ENCODE results near the gene GRAMD1A.

The GRAMD1A gene

DNA sequence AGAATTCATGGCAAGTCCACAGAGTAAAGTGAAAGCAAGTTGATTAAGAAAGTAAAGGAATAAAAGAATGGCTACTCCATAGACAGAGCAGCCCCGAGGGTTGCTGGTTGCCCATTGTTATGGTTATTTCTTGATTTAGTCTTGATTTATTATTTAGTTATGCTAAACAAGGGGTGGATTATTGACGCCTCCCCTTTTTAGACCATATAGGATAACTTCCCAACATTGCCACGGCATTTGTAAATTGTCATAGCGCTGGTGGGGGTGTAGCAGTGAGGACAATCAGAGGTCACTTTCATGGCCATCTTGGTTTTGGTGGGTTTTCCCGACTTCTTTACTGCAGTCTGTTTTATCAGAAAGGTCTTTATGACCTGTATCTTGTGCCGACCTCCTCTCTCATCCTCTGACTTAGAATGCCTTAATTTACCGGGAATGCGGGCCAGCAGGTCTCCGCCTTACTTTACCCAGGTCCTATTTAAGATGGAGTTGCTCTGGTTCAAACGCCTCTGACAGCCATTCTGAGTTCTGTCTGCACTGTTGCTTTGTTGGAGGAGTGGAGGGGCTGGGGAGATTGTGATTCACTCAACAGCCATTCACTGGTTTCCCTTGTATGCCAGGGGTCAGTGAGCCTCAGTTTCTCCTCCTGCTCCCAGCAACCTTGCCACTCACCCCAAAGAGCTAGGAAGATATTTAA, 69.0 kb downstream of the GRAMD1A start:
- no peak overlapping the region for H3K4me3 ChIP-seq (ENCODE audit: extremely low read depth, insufficient read depth, low read length, poor library complexity, severe bottlenecking)
- H3K36me3 ChIP-seq (ENCODE audit: control insufficient read depth, insufficient read depth, low read length): no peaks in the 10 kb centered on the region
- peaks cover 13% of the 10 kb centered on the region for H3K9me3 ChIP-seq (ENCODE audit: control insufficient read depth, low read length)
- WGBS, 2 experiments (ENCODE audit: insufficient coverage in 2 of 2): 57 to 58% methylated on average over 2 to 4 of the region's 10 CpGs
- H3K27ac ChIP-seq (ENCODE audit: low read depth, low read length, severe bottlenecking): no peak overlapping the region
- H3K4me1 ChIP-seq (ENCODE audit: control insufficient read depth, insufficient read depth, low read length, poor library complexity, severe bottlenecking): no peaks in the 10 kb centered on the region

GRCh38 chr19:35069696-35070095, 69.6 kb downstream of the GRAMD1A start:
- Histone ChIP-seq H3K4me3 (ENCODE audit: extremely low read depth, insufficient read depth, low read length, poor library complexity, severe bottlenecking) (no peak overlapping the region), H3K9me3 (ENCODE audit: control insufficient read depth, low read length) (peaks cover 13% of the 10 kb centered on the region), H3K4me1 (ENCODE audit: control insufficient read depth, insufficient read depth, low read length, poor library complexity, severe bottlenecking) (no peaks in the 10 kb centered on the region), H3K36me3 (ENCODE audit: control insufficient read depth, insufficient read depth, low read length) (no peaks in the 10 kb centered on the region), H3K27ac (ENCODE audit: low read depth, low read length, severe bottlenecking) (no peak overlapping the region)
- WGBS, 2 experiments (ENCODE audit: insufficient coverage in 2 of 2): 67 to 100% methylated on average over 1 of the region's 1 CpG

DNA sequence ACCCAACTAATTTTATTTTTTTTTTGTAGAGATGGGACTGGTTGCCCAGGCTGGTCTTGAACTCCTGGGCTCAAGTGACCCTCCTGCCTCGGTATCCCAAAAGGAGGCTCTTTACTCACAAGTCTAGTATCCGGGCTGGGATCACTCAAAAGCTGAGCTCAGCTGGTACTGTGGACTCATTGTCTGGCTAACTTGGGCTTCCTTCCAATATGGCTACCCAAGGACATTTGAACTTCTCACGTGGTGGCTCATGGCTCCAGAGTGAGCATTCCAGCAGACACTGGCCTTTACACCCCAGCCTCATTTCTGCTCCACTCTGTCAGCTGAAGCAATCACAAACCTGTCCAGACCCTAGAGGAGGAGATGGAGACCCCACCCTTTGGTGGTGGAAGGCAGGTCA, 70.3 kb downstream of the GRAMD1A start:
- Histone ChIP-seq H3K36me3 (ENCODE audit: control insufficient read depth, insufficient read depth, low read length) (no peaks in the 10 kb centered on the region), H3K9me3 (ENCODE audit: control insufficient read depth, low read length) (peaks cover 13% of the 10 kb centered on the region), H3K27ac (ENCODE audit: low read depth, low read length, severe bottlenecking) (no peak overlapping the region), H3K4me3 (ENCODE audit: extremely low read depth, insufficient read depth, low read length, poor library complexity, severe bottlenecking) (no peak overlapping the region), H3K4me1 (ENCODE audit: control insufficient read depth, insufficient read depth, low read length, poor library complexity, severe bottlenecking) (no peaks in the 10 kb centered on the region)
- 88 to 94% methylated on average over 2 to 3 of the region's 3 CpGs for WGBS, 2 experiments (ENCODE audit: insufficient coverage in 2 of 2)

GRCh38 chr19:35073516-35073915, 73.4 kb downstream of the GRAMD1A start:
- no peaks in the 10 kb centered on the region for H3K4me1 ChIP-seq (ENCODE audit: control insufficient read depth, insufficient read depth, low read length, poor library complexity, severe bottlenecking)
- no peaks in the 10 kb centered on the region for H3K36me3 ChIP-seq (ENCODE audit: control insufficient read depth, insufficient read depth, low read length)
- no peak overlapping the region for H3K27ac ChIP-seq (ENCODE audit: low read depth, low read length, severe bottlenecking)
- H3K9me3 ChIP-seq (ENCODE audit: control insufficient read depth, low read length): peaks cover 13% of the 10 kb centered on the region
- WGBS, 2 experiments (ENCODE audit: insufficient coverage in 2 of 2): 77 to 81% methylated on average over 6 to 8 of the region's 10 CpGs
- H3K4me3 ChIP-seq (ENCODE audit: extremely low read depth, insufficient read depth, low read length, poor library complexity, severe bottlenecking): no peak overlapping the region

GRCh38 chr19:35073941-35074340, 73.8 kb downstream of the GRAMD1A start:
- 71 to 100% methylated on average over 1 to 6 of the region's 8 CpGs for WGBS, 2 experiments (ENCODE audit: insufficient coverage in 2 of 2)
- no peaks in the 10 kb centered on the region for H3K36me3 ChIP-seq (ENCODE audit: control insufficient read depth, insufficient read depth, low read length)
- H3K9me3 ChIP-seq (ENCODE audit: control insufficient read depth, low read length): peaks cover 13% of the 10 kb centered on the region
- H3K27ac ChIP-seq (ENCODE audit: low read depth, low read length, severe bottlenecking): no peak overlapping the region
- no peak overlapping the region for H3K4me3 ChIP-seq (ENCODE audit: extremely low read depth, insufficient read depth, low read length, poor library complexity, severe bottlenecking)
- no peaks in the 10 kb centered on the region for H3K4me1 ChIP-seq (ENCODE audit: control insufficient read depth, insufficient read depth, low read length, poor library complexity, severe bottlenecking)

- Histone ChIP-seq H3K36me3 (ENCODE audit: control insufficient read depth, insufficient read depth, low read length) (no peaks in the 10 kb centered on the region), H3K4me1 (ENCODE audit: control insufficient read depth, insufficient read depth, low read length, poor library complexity, severe bottlenecking) (no peaks in the 10 kb centered on the region), H3K27ac (ENCODE audit: low read depth, low read length, severe bottlenecking) (no peak overlapping the region), H3K4me3 (ENCODE audit: extremely low read depth, insufficient read depth, low read length, poor library complexity, severe bottlenecking) (no peak overlapping the region), H3K9me3 (ENCODE audit: control insufficient read depth, low read length) (peaks cover 12% of the 10 kb centered on the region)
- WGBS, 2 experiments (ENCODE audit: insufficient coverage in 2 of 2): 82 to 89% methylated on average over 16 to 17 of the region's 21 CpGs
Measured at GRCh38 chr19:35074426-35075201, 74.5 kb downstream of the GRAMD1A start.

GRCh38 chr19:35075202-35076025, 75.3 kb downstream of the GRAMD1A start:
- no peak overlapping the region for H3K4me3 ChIP-seq (ENCODE audit: extremely low read depth, insufficient read depth, low read length, poor library complexity, severe bottlenecking)
- H3K36me3 ChIP-seq (ENCODE audit: control insufficient read depth, insufficient read depth, low read length): no peaks in the 10 kb centered on the region
- no peak overlapping the region for H3K27ac ChIP-seq (ENCODE audit: low read depth, low read length, severe bottlenecking)
- peaks cover 4% of the 10 kb centered on the region for H3K9me3 ChIP-seq (ENCODE audit: control insufficient read depth, low read length)
- H3K4me1 ChIP-seq (ENCODE audit: control insufficient read depth, insufficient read depth, low read length, poor library complexity, severe bottlenecking): no peaks in the 10 kb centered on the region
- 89 to 95% methylated on average over 19 to 20 of the region's 21 CpGs for WGBS, 2 experiments (ENCODE audit: insufficient coverage in 2 of 2)

- Histone ChIP-seq H3K4me3 (ENCODE audit: extremely low read depth, insufficient read depth, low read length, poor library complexity, severe bottlenecking) (no peak overlapping the region), H3K4me1 (ENCODE audit: control insufficient read depth, insufficient read depth, low read length, poor library complexity, severe bottlenecking) (no peaks in the 10 kb centered on the region), H3K9me3 (ENCODE audit: control insufficient read depth, low read length) (no peaks in the 10 kb centered on the region), H3K27ac (ENCODE audit: low read depth, low read length, severe bottlenecking) (no peak overlapping the region), H3K36me3 (ENCODE audit: control insufficient read depth, insufficient read depth, low read length) (no peaks in the 10 kb centered on the region)
- 80 to 97% methylated on average over 6 of the region's 6 CpGs for WGBS, 2 experiments (ENCODE audit: insufficient coverage in 2 of 2)
Measured at GRCh38 chr19:35076026-35076370, 75.9 kb downstream of the GRAMD1A start.
